A673 (cell line): ENCODE data around the gene HSD17B13. TPM values are rescaled to one million over a fixed set of nuclear protein-coding genes. Genes with fewer than 3 reads are reported as not detected.

Experiments used
- BruUV-seq: library from RNA; stranded (reverse); fragments of 400-500 nt; replicated peaks from 2 replicates; lab custom pipeline; 2021; lab: Mats Ljungman, UMichigan
- CTCF ChIA-PET: fragments of 300-600 bp; sonication (Branson Sonifier 250); formaldehyde crosslinking; loops from one replicate; lab custom pipeline; 2022; ENCODE audit warnings: antibody characterized with exemption; lab: Charles Lee
- POLR2A ChIA-PET: fragments of 300-600 bp; sonication (Branson Sonifier 250); formaldehyde crosslinking; loops from one replicate; lab custom pipeline; 2022; ENCODE audit warnings: antibody characterized with exemption; ENCODE audit not compliant: low non-redundant PET; lab: Charles Lee
- DNase-seq: peaks from one replicate; pipeline ENCODE4 v3.0.0-alpha.2; 2015; ENCODE audit warnings: low spot score
- H3K27ac ChIP-seq: fragments of 200-600 bp; sonication (generic); 2 replicates; pipeline ENCODE4 v1.5.1; 2016; ENCODE audit warnings: mixed run types, low read depth, mild to moderate bottlenecking, mixed read lengths, antibody characterized with exemption, low read length; ENCODE audit not compliant: poor library complexity, severe bottlenecking
- H3K27me3 ChIP-seq: fragments of 200-600 bp; sonication (generic); replicated peaks from 2 replicates; pipeline ENCODE4 v1.6.1; 2017; ENCODE audit warnings: mixed run types, low read depth, mild to moderate bottlenecking, mixed read lengths, antibody characterized with exemption, low read length; ENCODE audit not compliant: insufficient read depth, poor library complexity
- H3K36me3 ChIP-seq: fragments of 200-600 bp; sonication (generic); 2 replicates; pipeline ENCODE4 v1.6.1; 2016; ENCODE audit warnings: mixed run types, mild to moderate bottlenecking, mixed read lengths, antibody characterized with exemption, low read length; ENCODE audit not compliant: insufficient read depth, poor library complexity, severe bottlenecking
- H3K4me1 ChIP-seq: fragments of 200-600 bp; sonication (generic); 2 replicates; pipeline ENCODE4 v1.6.1; 2017; ENCODE audit warnings: mixed run types, mild to moderate bottlenecking, mixed read lengths, antibody characterized with exemption, low read length; ENCODE audit not compliant: insufficient read depth, poor library complexity, severe bottlenecking
- H3K4me3 ChIP-seq: fragments of 200-600 bp; sonication (generic); 2 replicates; pipeline ENCODE4 v1.5.1; 2016; ENCODE audit warnings: low read depth, mixed run types, mild to moderate bottlenecking, mixed read lengths, low read length; ENCODE audit not compliant: poor library complexity, severe bottlenecking
- H3K9me3 ChIP-seq: fragments of 200-600 bp; sonication (generic); 2 replicates; pipeline ENCODE4 v1.6.1; 2016; ENCODE audit warnings: mixed run types, low read depth, mild to moderate bottlenecking, mixed read lengths, antibody characterized with exemption, low read length; ENCODE audit not compliant: poor library complexity, severe bottlenecking
- CTCF ChIP-seq: fragments of 300-800, 200-600 bp; sonication (generic); conservative IDR thresholded peaks from 2 replicates; pipeline ENCODE4 v1.5.1; 2017; ENCODE audit warnings: low read depth, mild to moderate bottlenecking, antibody characterized with exemption, low read length, moderate library complexity, mixed read lengths
- EZH2 ChIP-seq: fragments of 200-600 bp; sonication (generic); IDR thresholded peaks from 2 replicates; pipeline ENCODE4 v1.6.1; 2017; ENCODE audit warnings: borderline replicate concordance, low read depth, mild to moderate bottlenecking, mixed read lengths, antibody characterized with exemption, low read length; ENCODE audit not compliant: poor library complexity, severe bottlenecking
- intact Hi-C: fragments of 100-400 bp; cut with micrococcal nuclease; formaldehyde crosslinking; loops from one replicate; pipeline ENCODE4 v1.10.0; 2022; ENCODE audit not compliant: unreplicated experiment
- total RNA-seq: library from RNA; stranded (reverse); gene quantifications from 2 replicates; pipeline ENCODE4 v1.2.3, GENCODE V29; 2021

HSD17B13 gene
- total RNA-seq, 1 experiment from 2014 or later = not detected

GRCh38 chr4:87313756-87314155, 8.9 kb downstream of the HSD17B13 start:
- CTCF ChIA-PET = no interaction called here
- Histone ChIP-seq H3K27me3 (no peaks in the 10 kb centered on the region), H3K36me3 (no peaks in the 10 kb centered on the region), H3K4me1 (peaks cover 7% of the 10 kb centered on the region), H3K4me3 (no peak overlapping the region), H3K27ac (no peak overlapping the region), H3K9me3 (no peaks in the 10 kb centered on the region)
- TF ChIP-seq EZH2 (no peak), CTCF (no peak)
- DNase-seq = no peak
- BruUV-seq = no TSS peak
- POLR2A ChIA-PET = no interaction called here
- intact Hi-C loops = no loop called here

- TF ChIP-seq CTCF (no peak), EZH2 (no peak)
- DNase-seq = no peak
- no TSS peak for BruUV-seq
- CTCF ChIA-PET = no interaction called here
- intact Hi-C loops = no loop called here
- H3K27ac ChIP-seq = no peak overlapping the region
- no peak overlapping the region for H3K4me3 ChIP-seq
- H3K4me1 ChIP-seq = peaks cover 7% of the 10 kb centered on the region
- POLR2A ChIA-PET = no interaction called here
- no peaks in the 10 kb centered on the region for H3K36me3 ChIP-seq
- H3K9me3 ChIP-seq = no peaks in the 10 kb centered on the region
- H3K27me3 ChIP-seq = no peaks in the 10 kb centered on the region
Observed at GRCh38 chr4:87311684-87312083, 11.0 kb downstream of the HSD17B13 start.

GRCh38 chr4:87310691-87311335, 11.9 kb downstream of the HSD17B13 start:
- intact Hi-C loops = no loop called here
- no TSS peak for BruUV-seq
- POLR2A ChIA-PET = no interaction called here
- CTCF ChIA-PET = no interaction called here
- no peak for DNase-seq
- no peak overlapping the region for H3K4me3 ChIP-seq
- H3K36me3 ChIP-seq = no peaks in the 10 kb centered on the region
- H3K27ac ChIP-seq = no peak overlapping the region
- no peaks in the 10 kb centered on the region for H3K27me3 ChIP-seq
- no peaks in the 10 kb centered on the region for H3K9me3 ChIP-seq
- peaks cover 7% of the 10 kb centered on the region for H3K4me1 ChIP-seq
- TF ChIP-seq EZH2 = no peak
- no peak for TF ChIP-seq CTCF
